Measurements from ENCODE around the gene KCNH5.

Gene KCNH5

GRCh38 chr14:62938778-62939177 lies 106.5 kb downstream of the KCNH5 start:
- Histone ChIP-seq H3K18ac (ENCODE audit: low read length) (no peak overlapping the region), H3K27me3 (ENCODE audit: insufficient read depth, low read length, poor library complexity) (no peaks in the 10 kb centered on the region), H3K4ac (ENCODE audit: low read depth, low read length) (no peak overlapping the region), H3K9ac (ENCODE audit: low read length) (no peak overlapping the region), H2BK5ac (ENCODE audit: low read length) (no peak overlapping the region), H3K36me3 (ENCODE audit: control insufficient read depth, insufficient read depth, low read length) (no peaks in the 10 kb centered on the region), H4K5ac (ENCODE audit: low read length) (no peak overlapping the region), H3K79me1 (ENCODE audit: low read length) (no peaks in the 10 kb centered on the region), H3K4me1 (ENCODE audit: control insufficient read depth, low read depth, low read length) (no peaks in the 10 kb centered on the region), H2BK120ac (ENCODE audit: low read depth, low read length) (no peak overlapping the region), H3K79me2 (ENCODE audit: control insufficient read depth, insufficient read depth, low read length) (no peaks in the 10 kb centered on the region), H2AK5ac (ENCODE audit: low read length) (no peak overlapping the region), H3K56ac (ENCODE audit: low read length) (no peak overlapping the region), H3K4me3 (ENCODE audit: low read length) (no peak overlapping the region), H3K23ac (ENCODE audit: low read length) (no peak overlapping the region), H3K27ac (ENCODE audit: low read depth, low read length) (no peak overlapping the region), H4K8ac (ENCODE audit: low read depth, low read length) (no peak overlapping the region), H2BK15ac (replicated peaks; ENCODE audit: low read depth) (no peak overlapping the region), H3K4me2 (ENCODE audit: low read length) (no peak overlapping the region)
- DNase-seq = no peak
- 100% methylated on average over 1 of the region's 4 CpGs for WGBS (ENCODE audit: extremely low coverage, insufficient coverage, low lambda C conversion rate)

GRCh38 chr14:62934439-62934838 lies 110.8 kb downstream of the KCNH5 start:
- DNase-seq = no peak
- Histone ChIP-seq H4K5ac (ENCODE audit: low read length) (no peak overlapping the region), H3K27me3 (ENCODE audit: insufficient read depth, low read length, poor library complexity) (no peaks in the 10 kb centered on the region), H3K79me2 (ENCODE audit: control insufficient read depth, insufficient read depth, low read length) (no peaks in the 10 kb centered on the region), H2BK15ac (replicated peaks; ENCODE audit: low read depth) (no peak overlapping the region), H3K23ac (ENCODE audit: low read length) (no peak overlapping the region), H4K8ac (ENCODE audit: low read depth, low read length) (no peak overlapping the region), H2BK120ac (ENCODE audit: low read depth, low read length) (no peak overlapping the region), H3K4me3 (ENCODE audit: low read length) (no peak overlapping the region), H3K4ac (ENCODE audit: low read depth, low read length) (no peak overlapping the region), H3K18ac (ENCODE audit: low read length) (no peak overlapping the region), H3K4me2 (ENCODE audit: low read length) (no peak overlapping the region), H2AK5ac (ENCODE audit: low read length) (no peak overlapping the region), H3K9ac (ENCODE audit: low read length) (no peak overlapping the region), H3K36me3 (ENCODE audit: control insufficient read depth, insufficient read depth, low read length) (no peaks in the 10 kb centered on the region), H3K56ac (ENCODE audit: low read length) (no peak overlapping the region), H2BK5ac (ENCODE audit: low read length) (no peak overlapping the region), H3K27ac (ENCODE audit: low read depth, low read length) (no peak overlapping the region), H3K4me1 (ENCODE audit: control insufficient read depth, low read depth, low read length) (no peaks in the 10 kb centered on the region), H3K79me1 (ENCODE audit: low read length) (no peaks in the 10 kb centered on the region)
- WGBS (ENCODE audit: extremely low coverage, insufficient coverage, low lambda C conversion rate) = no CpG with 5 or more reads among the region's 3 CpGs

- no peaks in the 10 kb centered on the region for H3K36me3 ChIP-seq (ENCODE audit: control insufficient read depth, insufficient read depth, low read length)
- H3K4me3 ChIP-seq (ENCODE audit: low read length) = no peak overlapping the region
- no peaks in the 10 kb centered on the region for H3K79me2 ChIP-seq (ENCODE audit: control insufficient read depth, insufficient read depth, low read length)
- no peak overlapping the region for H3K9ac ChIP-seq (ENCODE audit: low read length)
- H2BK5ac ChIP-seq (ENCODE audit: low read length) = no peak overlapping the region
- DNase-seq = no peak
- H2AK5ac ChIP-seq (ENCODE audit: low read length) = no peak overlapping the region
- H2BK15ac ChIP-seq (replicated peaks; ENCODE audit: low read depth) = no peak overlapping the region
- H3K27ac ChIP-seq (ENCODE audit: low read depth, low read length) = no peak overlapping the region
- no peak overlapping the region for H4K8ac ChIP-seq (ENCODE audit: low read depth, low read length)
- no peak overlapping the region for H2BK120ac ChIP-seq (ENCODE audit: low read depth, low read length)
- no peak overlapping the region for H3K4ac ChIP-seq (ENCODE audit: low read depth, low read length)
- no peak overlapping the region for H3K4me2 ChIP-seq (ENCODE audit: low read length)
- peaks cover 2% of the 10 kb centered on the region for H3K27me3 ChIP-seq (ENCODE audit: insufficient read depth, low read length, poor library complexity)
- H4K5ac ChIP-seq (ENCODE audit: low read length) = no peak overlapping the region
- no CpG with 5 or more reads among the region's 1 CpG for WGBS (ENCODE audit: extremely low coverage, insufficient coverage, low lambda C conversion rate)
- no peaks in the 10 kb centered on the region for H3K79me1 ChIP-seq (ENCODE audit: low read length)
- H3K56ac ChIP-seq (ENCODE audit: low read length) = no peak overlapping the region
- H3K18ac ChIP-seq (ENCODE audit: low read length) = no peak overlapping the region
- H3K4me1 ChIP-seq (ENCODE audit: control insufficient read depth, low read depth, low read length) = no peaks in the 10 kb centered on the region
- no peak overlapping the region for H3K23ac ChIP-seq (ENCODE audit: low read length)
Observed at GRCh38 chr14:62921466-62921865, 123.8 kb downstream of the KCNH5 start.

GRCh38 chr14:62916551-62916950 lies 128.7 kb downstream of the KCNH5 start:
- H3K79me1 ChIP-seq (ENCODE audit: low read length) = no peaks in the 10 kb centered on the region
- no peaks in the 10 kb centered on the region for H3K36me3 ChIP-seq (ENCODE audit: control insufficient read depth, insufficient read depth, low read length)
- no peak overlapping the region for H3K27ac ChIP-seq (ENCODE audit: low read depth, low read length)
- H3K9ac ChIP-seq (ENCODE audit: low read length) = no peak overlapping the region
- peaks cover 2% of the 10 kb centered on the region for H3K27me3 ChIP-seq (ENCODE audit: insufficient read depth, low read length, poor library complexity)
- no peaks in the 10 kb centered on the region for H3K4me1 ChIP-seq (ENCODE audit: control insufficient read depth, low read depth, low read length)
- no peaks in the 10 kb centered on the region for H3K79me2 ChIP-seq (ENCODE audit: control insufficient read depth, insufficient read depth, low read length)
- no peak overlapping the region for H3K4ac ChIP-seq (ENCODE audit: low read depth, low read length)
- H3K23ac ChIP-seq (ENCODE audit: low read length) = no peak overlapping the region
- no CpG with 5 or more reads among the region's 4 CpGs for WGBS (ENCODE audit: extremely low coverage, insufficient coverage, low lambda C conversion rate)
- no peak overlapping the region for H4K5ac ChIP-seq (ENCODE audit: low read length)
- H3K4me3 ChIP-seq (ENCODE audit: low read length) = no peak overlapping the region
- DNase-seq = no peak
- H3K18ac ChIP-seq (ENCODE audit: low read length) = no peak overlapping the region
- no peak overlapping the region for H4K8ac ChIP-seq (ENCODE audit: low read depth, low read length)
- no peak overlapping the region for H2AK5ac ChIP-seq (ENCODE audit: low read length)
- H2BK5ac ChIP-seq (ENCODE audit: low read length) = no peak overlapping the region
- H3K56ac ChIP-seq (ENCODE audit: low read length) = no peak overlapping the region
- H3K4me2 ChIP-seq (ENCODE audit: low read length) = no peak overlapping the region
- no peak overlapping the region for H2BK15ac ChIP-seq (replicated peaks; ENCODE audit: low read depth)
- no peak overlapping the region for H2BK120ac ChIP-seq (ENCODE audit: low read depth, low read length)

GRCh38 chr14:62914873-62915272 lies 130.4 kb downstream of the KCNH5 start:
- Histone ChIP-seq H3K18ac (ENCODE audit: low read length) (no peak overlapping the region), H4K8ac (ENCODE audit: low read depth, low read length) (no peak overlapping the region), H2BK15ac (replicated peaks; ENCODE audit: low read depth) (no peak overlapping the region), H3K36me3 (ENCODE audit: control insufficient read depth, insufficient read depth, low read length) (no peaks in the 10 kb centered on the region), H2BK5ac (ENCODE audit: low read length) (no peak overlapping the region), H2BK120ac (ENCODE audit: low read depth, low read length) (no peak overlapping the region), H3K4me3 (ENCODE audit: low read length) (no peak overlapping the region), H3K4me1 (ENCODE audit: control insufficient read depth, low read depth, low read length) (no peaks in the 10 kb centered on the region), H3K56ac (ENCODE audit: low read length) (no peak overlapping the region), H3K79me1 (ENCODE audit: low read length) (no peaks in the 10 kb centered on the region), H3K27me3 (ENCODE audit: insufficient read depth, low read length, poor library complexity) (no peaks in the 10 kb centered on the region), H3K79me2 (ENCODE audit: control insufficient read depth, insufficient read depth, low read length) (no peaks in the 10 kb centered on the region), H2AK5ac (ENCODE audit: low read length) (no peak overlapping the region), H3K9ac (ENCODE audit: low read length) (no peak overlapping the region), H3K27ac (ENCODE audit: low read depth, low read length) (no peak overlapping the region), H3K23ac (ENCODE audit: low read length) (no peak overlapping the region), H3K4me2 (ENCODE audit: low read length) (no peak overlapping the region), H4K5ac (ENCODE audit: low read length) (no peak overlapping the region), H3K4ac (ENCODE audit: low read depth, low read length) (no peak overlapping the region)
- DNase-seq = no peak
- whole genome bisulfite sequencing (ENCODE audit: extremely low coverage, insufficient coverage, low lambda C conversion rate) = no CpG with 5 or more reads among the region's 3 CpGs

- no peak overlapping the region for H3K9ac ChIP-seq (ENCODE audit: low read length)
- no peak overlapping the region for H3K27ac ChIP-seq (ENCODE audit: low read depth, low read length)
- no peak overlapping the region for H3K4me3 ChIP-seq (ENCODE audit: low read length)
- H3K56ac ChIP-seq (ENCODE audit: low read length) = no peak overlapping the region
- no peak overlapping the region for H3K23ac ChIP-seq (ENCODE audit: low read length)
- no peaks in the 10 kb centered on the region for H3K36me3 ChIP-seq (ENCODE audit: control insufficient read depth, insufficient read depth, low read length)
- no peak overlapping the region for H2BK5ac ChIP-seq (ENCODE audit: low read length)
- H2AK5ac ChIP-seq (ENCODE audit: low read length) = no peak overlapping the region
- no CpG with 5 or more reads among the region's 2 CpGs for WGBS (ENCODE audit: extremely low coverage, insufficient coverage, low lambda C conversion rate)
- H3K18ac ChIP-seq (ENCODE audit: low read length) = no peak overlapping the region
- H3K4ac ChIP-seq (ENCODE audit: low read depth, low read length) = no peak overlapping the region
- H4K5ac ChIP-seq (ENCODE audit: low read length) = no peak overlapping the region
- H3K4me2 ChIP-seq (ENCODE audit: low read length) = no peak overlapping the region
- no peaks in the 10 kb centered on the region for H3K79me1 ChIP-seq (ENCODE audit: low read length)
- no peak overlapping the region for H2BK15ac ChIP-seq (replicated peaks; ENCODE audit: low read depth)
- H3K79me2 ChIP-seq (ENCODE audit: control insufficient read depth, insufficient read depth, low read length) = no peaks in the 10 kb centered on the region
- no peak overlapping the region for H2BK120ac ChIP-seq (ENCODE audit: low read depth, low read length)
- H3K27me3 ChIP-seq (ENCODE audit: insufficient read depth, low read length, poor library complexity) = no peaks in the 10 kb centered on the region
- no peak for DNase-seq
- no peak overlapping the region for H4K8ac ChIP-seq (ENCODE audit: low read depth, low read length)
- no peaks in the 10 kb centered on the region for H3K4me1 ChIP-seq (ENCODE audit: control insufficient read depth, low read depth, low read length)
Observed at GRCh38 chr14:62914025-62914424, 131.2 kb downstream of the KCNH5 start.
